HepG2 (cell line): ENCODE data around the gene DZIP1L. TPM values are rescaled to one million over a fixed set of nuclear protein-coding genes. Genes with fewer than 3 reads are reported as not detected.

Experiments used
- ATAC-seq: fragments of 200-7000 bp; cut with Tn5 transposase; 3 replicates; pipeline ENCODE4 v1.9.1; 2020; ENCODE audit warnings: mild to moderate bottlenecking, moderate library complexity
- BruUV-seq: library from RNA; stranded (reverse); fragments of 400-500 nt; replicated peaks from 2 replicates; lab custom pipeline; 2021; lab: Mats Ljungman, UMichigan
- CTCF ChIA-PET: fragments of 300-600 bp; formaldehyde crosslinking; extraction: SDS; loops from one replicate; lab custom pipeline; 2021; ENCODE audit warnings: low total read pairs, inconsistent platforms, low intra/inter-chr PET ratio; lab: Yijun Ruan, JAX
- POLR2A ChIA-PET: fragments of 350-600 bp; sonication (Branson Sonifier 250); formaldehyde crosslinking; loops from one replicate; lab custom pipeline; 2020; ENCODE audit warnings: antibody characterized with exemption, inconsistent platforms; lab: Yijun Ruan, JAX
- DNase-seq: peaks from one replicate; pipeline ENCODE4 v3.0.0-alpha.2; 2015; ENCODE audit warnings: low spot score
- FAIRE-seq: peaks from 3 replicates; lab custom pipeline; 2011; peaks lifted over from hg19 to GRCh38; lab: Jason Lieb, UNC
- H2AFZ ChIP-seq: one replicate; pipeline ENCODE4 v1.6.1; 2011; ENCODE audit warnings: low read length, inconsistent platforms
- H3K27ac ChIP-seq: fragments of 300-600 bp; 3 replicates; pipeline ENCODE4 v1.8.0; 2011; ENCODE audit warnings: mixed run types, mild to moderate bottlenecking, mixed read lengths, low read length, inconsistent platforms; ENCODE audit not compliant: insufficient read depth; ENCODE audit errors: extremely low read length
- H3K27me3 ChIP-seq, 2 experiments: fragments of 200-600 bp in 1 of 2; 2 replicates in 1 of 2; 3 replicates in 1 of 2; pipeline versions ENCODE4 v1.6.0 to v1.8.0; 2011; ENCODE audit warnings: low read length in 2 of 2, mild to moderate bottlenecking in 2 of 2, moderate library complexity in 2 of 2, inconsistent platforms in 1 of 2; ENCODE audit not compliant: insufficient read depth in 2 of 2, control insufficient read depth in 1 of 2
- H3K36me3 ChIP-seq, 2 experiments: fragments of 200-600 bp in 1 of 2; replicated peaks in 1 of 2; 2 replicates in 1 of 2; 3 replicates in 1 of 2; pipeline versions ENCODE4 v1.5.1 to v1.8.0; 2011; ENCODE audit warnings: low read length in 2 of 2, inconsistent platforms in 1 of 2; ENCODE audit not compliant: insufficient read depth in 2 of 2, control insufficient read depth in 1 of 2
- H3K4me1 ChIP-seq: 2 replicates; pipeline ENCODE4 v1.5.1; 2012; ENCODE audit warnings: low read length, inconsistent platforms; ENCODE audit not compliant: insufficient read depth
- H3K4me2 ChIP-seq: 2 replicates; pipeline ENCODE4 v1.6.0; 2011; ENCODE audit warnings: low read depth, low read length, inconsistent platforms
- H3K4me3 ChIP-seq, 3 experiments: fragments of 200-600 bp in 1 of 3; sonication (generic), shearing (Covaris generic) in 1 of 3; replicated peaks in 1 of 3; 2 replicates each; pipeline ENCODE4 v1.5.1; 2011 to 2016; ENCODE audit warnings: low read length in 3 of 3, inconsistent platforms in 2 of 3, low read depth in 2 of 3, mild to moderate bottlenecking in 2 of 3, control low read depth in 1 of 3, mixed read lengths in 1 of 3; ENCODE audit not compliant: insufficient read depth in 1 of 3
- H3K79me2 ChIP-seq: one replicate; pipeline ENCODE4 v1.6.1; 2011; ENCODE audit warnings: low read length, inconsistent platforms; ENCODE audit not compliant: insufficient read depth
- H3K9ac ChIP-seq: 2 replicates; pipeline ENCODE4 v1.6.0; 2011; ENCODE audit warnings: mild to moderate bottlenecking, low read depth, low read length, inconsistent platforms; ENCODE audit not compliant: insufficient read depth
- H3K9me3 ChIP-seq: 2 replicates; pipeline ENCODE4 v1.5.1; 2012; ENCODE audit warnings: mild to moderate bottlenecking, low read length
- H4K20me1 ChIP-seq: 2 replicates; pipeline ENCODE4 v1.6.0; 2011; ENCODE audit warnings: inconsistent platforms, mild to moderate bottlenecking, low read length, moderate library complexity; ENCODE audit not compliant: insufficient read depth
- ATF7-NPFF ChIP-seq: sonication (generic); formaldehyde crosslinking; IDR thresholded peaks from 2 replicates; pipeline ENCODE4 v1.8.1; 2023; ENCODE audit warnings: mild to moderate bottlenecking, low read depth, missing genetic modification reagents, moderate library complexity
- ATRX ChIP-seq: sonication (generic); formaldehyde crosslinking; IDR thresholded peaks from 2 replicates; pipeline ENCODE4 v1.4.0; 2020; ENCODE audit warnings: missing genetic modification reagents, borderline replicate concordance
- CCDC6 ChIP-seq: sonication (generic); formaldehyde crosslinking; IDR thresholded peaks from 2 replicates; pipeline ENCODE4 v1.8.1; 2022; ENCODE audit warnings: mild to moderate bottlenecking, missing genetic modification reagents, moderate library complexity
- HNRNPH1 ChIP-seq: fragments of 200-400 bp; formaldehyde crosslinking; optimal IDR thresholded peaks from 2 replicates; pipeline ENCODE3; 2017; ENCODE audit warnings: mild to moderate bottlenecking, low read depth, low read length
- KDM3A ChIP-seq: IDR thresholded peaks from 2 replicates; pipeline ENCODE4 v1.6.1; 2018; ENCODE audit warnings: low read depth, missing compliant biosample characterization
- MTA1 ChIP-seq: sonication (generic); formaldehyde crosslinking; IDR thresholded peaks from 2 replicates; pipeline ENCODE4 v1.4.0; 2020; ENCODE audit warnings: missing genetic modification reagents, mild to moderate bottlenecking, borderline replicate concordance
- NPAS2 ChIP-seq: sonication (generic); formaldehyde crosslinking; IDR thresholded peaks from 2 replicates; pipeline ENCODE4 v1.8.0; 2022; ENCODE audit warnings: mild to moderate bottlenecking, missing genetic modification reagents, borderline replicate concordance
- NR2F6 ChIP-seq, 2 experiments: IDR thresholded peaks; 2 replicates each; pipeline ENCODE4 v1.6.1; 2016; ENCODE audit warnings: antibody characterized with exemption in 1 of 2, mild to moderate bottlenecking in 1 of 2
- RARA ChIP-seq: IDR thresholded peaks from 2 replicates; pipeline ENCODE4 v1.6.1; 2016; ENCODE audit warnings: missing genetic modification reagents, missing compliant biosample characterization
- THAP11 ChIP-seq: IDR thresholded peaks from 2 replicates; pipeline ENCODE4 v1.6.1; 2016; ENCODE audit warnings: missing biosample characterization, missing genetic modification reagents
- YY1 ChIP-seq: IDR thresholded peaks from 2 replicates; pipeline ENCODE4 v1.6.1; 2011; ENCODE audit warnings: low read length, low read depth, moderate library complexity, mild to moderate bottlenecking; ENCODE audit not compliant: insufficient read depth, insufficient replicate concordance
- ZBTB8A ChIP-seq: sonication (generic); formaldehyde crosslinking; IDR thresholded peaks from 2 replicates; pipeline ENCODE4 v1.4.0; 2020; ENCODE audit warnings: mild to moderate bottlenecking, low read depth, missing genetic modification reagents, borderline replicate concordance
- ZNF556 ChIP-seq: sonication (generic); formaldehyde crosslinking; IDR thresholded peaks from 2 replicates; pipeline ENCODE4 v1.4.0; 2020; ENCODE audit warnings: mild to moderate bottlenecking, missing genetic modification reagents, borderline replicate concordance
- ZNF678 ChIP-seq: sonication (generic); formaldehyde crosslinking; IDR thresholded peaks from 2 replicates; pipeline ENCODE4 v1.4.0; 2020; ENCODE audit warnings: mild to moderate bottlenecking, missing genetic modification reagents
- ZNF746 ChIP-seq: sonication (generic); formaldehyde crosslinking; IDR thresholded peaks from 2 replicates; pipeline ENCODE4 v1.8.0; 2022; ENCODE audit warnings: mild to moderate bottlenecking, missing genetic modification reagents
- ZNF777 ChIP-seq: sonication (generic); formaldehyde crosslinking; IDR thresholded peaks from 2 replicates; pipeline ENCODE4 v1.4.0; 2020; ENCODE audit warnings: missing genetic modification reagents
- ZSCAN31 ChIP-seq: sonication (generic); formaldehyde crosslinking; IDR thresholded peaks from 2 replicates; pipeline ENCODE4 v1.5.0; 2020; ENCODE audit warnings: low read depth, mild to moderate bottlenecking, missing genetic modification reagents
- WGBS: methylation state at CpG from one replicate; pipeline ENCODE4 v1.1.6; 2017; ENCODE audit warnings: low lambda C conversion rate; 5-methylcytosine and 5-hydroxymethylcytosine counted together
- in situ Hi-C: cut with HindIII; loops from 2 replicates; pipeline ENCODE4 v1.10.0; 2017; ENCODE audit warnings: low pct_unique_long_range_greater_than_20kb; ENCODE audit not compliant: extremely low pct_ligation_motif_present
- intact Hi-C: fragments of 100-400 bp; cut with micrococcal nuclease; formaldehyde crosslinking; loops from one replicate; pipeline ENCODE4 v1.10.0; 2022; ENCODE audit not compliant: unreplicated experiment
- polyA plus RNA-seq, 8 experiments: library from polyadenylated mRNA; depleted of rRNA in 3 of 8; stranded (reverse) in 7 of 8; unstranded in 1 of 8; fragments of >200 nt; fragmentation: Illumina TruSeq in 4 of 8; extraction: Trizol in 4 of 8; gene quantifications; 2 replicates each; pipeline versions ENCODE4 v1.2.1 to v1.2.3, GENCODE V29; 2011 to 2016; ENCODE audit warnings: low read depth in 4 of 8, missing spikeins in 1 of 8, mixed read lengths in 1 of 8; ENCODE audit not compliant: insufficient read depth in 1 of 8
- total RNA-seq, 5 experiments: library from RNA; depleted of rRNA; stranded (reverse); fragments of >200 nt; fragmentation: Illumina TruSeq; extraction: Trizol; gene quantifications; 2 replicates each; pipeline ENCODE4 v1.2.3, GENCODE V29; 2016; ENCODE audit warnings: low read depth in 1 of 5
- TF ChIP-seq, protein P1 (sequence below): sonication (generic); formaldehyde crosslinking; IDR thresholded peaks from 2 replicates; pipeline ENCODE4 v1.9.0; 2021; ENCODE audit warnings: missing genetic modification reagents, borderline replicate concordance
- TF ChIP-seq, protein P2 (sequence below): sonication (generic); formaldehyde crosslinking; IDR thresholded peaks from 2 replicates; pipeline ENCODE4 v1.4.0; 2020; ENCODE audit warnings: missing genetic modification reagents

The DZIP1L gene
- total and polyA plus RNA-seq, 2 of the 13 experiments (the other 11 are each of a cell fraction or from before 2014, with no cell fraction given): 0.90 to 1.2 TPM

DNA sequence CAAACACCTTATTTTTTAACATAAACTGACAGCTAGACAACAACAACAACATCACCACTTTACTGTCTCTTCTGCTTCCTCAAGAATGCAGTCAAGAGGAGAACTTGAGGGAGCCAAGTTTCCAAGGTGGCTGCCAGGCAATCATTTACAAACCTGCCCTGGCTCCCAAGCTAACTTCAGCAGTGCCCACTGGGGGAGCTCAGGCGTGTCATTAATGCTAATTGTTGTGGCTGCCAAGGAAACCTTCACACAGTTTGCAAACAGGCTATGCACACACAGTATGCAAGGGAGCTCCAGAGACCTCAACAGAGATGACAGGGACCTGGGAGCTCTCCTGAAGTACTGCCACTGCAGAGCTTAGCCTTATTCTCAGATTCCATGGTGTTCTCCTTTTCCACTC lies 2.1 kb downstream of the DZIP1L start (continued):
- TF ChIP-seq ATRX (CRISPR knock-in tag) (no peak), MTA1 (no peak), ZBTB8A (no peak), CCDC6 (CRISPR knock-in tag) (no peak), NR2F6 (IDR thresholded peaks at IDR 0.05) (no peak), NR2F6 (CRISPR knock-in tag; IDR thresholded peaks at IDR 0.05) (no peak), THAP11 (CRISPR knock-in tag) (no peak), ATF7-NPFF (CRISPR knock-in tag) (no peak)
- TF ChIP-seq, protein P1, sequence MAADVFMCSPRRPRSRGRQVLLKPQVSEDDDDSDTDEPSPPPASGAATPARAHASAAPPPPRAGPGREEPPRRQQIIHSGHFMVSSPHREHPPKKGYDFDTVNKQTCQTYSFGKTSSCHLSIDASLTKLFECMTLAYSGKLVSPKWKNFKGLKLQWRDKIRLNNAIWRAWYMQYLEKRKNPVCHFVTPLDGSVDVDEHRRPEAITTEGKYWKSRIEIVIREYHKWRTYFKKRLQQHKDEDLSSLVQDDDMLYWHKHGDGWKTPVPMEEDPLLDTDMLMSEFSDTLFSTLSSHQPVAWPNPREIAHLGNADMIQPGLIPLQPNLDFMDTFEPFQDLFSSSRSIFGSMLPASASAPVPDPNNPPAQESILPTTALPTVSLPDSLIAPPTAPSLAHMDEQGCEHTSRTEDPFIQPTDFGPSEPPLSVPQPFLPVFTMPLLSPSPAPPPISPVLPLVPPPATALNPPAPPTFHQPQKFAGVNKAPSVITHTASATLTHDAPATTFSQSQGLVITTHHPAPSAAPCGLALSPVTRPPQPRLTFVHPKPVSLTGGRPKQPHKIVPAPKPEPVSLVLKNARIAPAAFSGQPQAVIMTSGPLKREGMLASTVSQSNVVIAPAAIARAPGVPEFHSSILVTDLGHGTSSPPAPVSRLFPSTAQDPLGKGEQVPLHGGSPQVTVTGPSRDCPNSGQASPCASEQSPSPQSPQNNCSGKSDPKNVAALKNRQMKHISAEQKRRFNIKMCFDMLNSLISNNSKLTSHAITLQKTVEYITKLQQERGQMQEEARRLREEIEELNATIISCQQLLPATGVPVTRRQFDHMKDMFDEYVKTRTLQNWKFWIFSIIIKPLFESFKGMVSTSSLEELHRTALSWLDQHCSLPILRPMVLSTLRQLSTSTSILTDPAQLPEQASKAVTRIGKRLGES (CRISPR knock-in tag): no peak
- TF ChIP-seq, all 625 proteins: peak for 0

DNA sequence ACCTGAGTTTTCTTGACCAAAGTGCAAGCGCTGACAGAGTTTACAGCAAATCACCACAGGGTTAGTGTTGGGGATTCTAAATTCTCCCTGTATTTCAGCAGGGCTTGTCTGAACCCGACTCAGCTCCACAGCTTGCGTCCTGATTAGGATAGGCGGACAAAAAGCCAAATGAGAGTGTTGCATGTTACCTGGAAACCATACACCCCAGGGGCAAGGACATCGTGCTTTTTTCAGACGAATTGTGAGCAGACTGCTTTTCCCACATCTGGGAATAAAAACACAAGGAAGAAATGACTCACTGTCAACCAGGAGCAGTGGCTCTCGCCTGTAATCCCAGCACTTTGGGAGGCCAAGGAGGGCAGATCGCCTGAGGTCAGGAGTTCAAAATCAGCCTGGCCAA lies 3.0 kb downstream of the DZIP1L start:
- H3K79me2 ChIP-seq: no peaks in the 10 kb centered on the region
- WGBS: 90% methylated on average over 8 of the region's 8 CpGs
- no peaks in the 10 kb centered on the region; a peak in 1 of 5 replicates for H3K36me3 ChIP-seq
- no peak overlapping the region for H3K4me3 ChIP-seq
- no peak overlapping the region for H2AFZ ChIP-seq
- intact Hi-C loops (no loop called here), in situ Hi-C loops (no loop called here)
- ChIA-PET POLR2A (no interaction called here), CTCF (no interaction called here)
- H3K27ac ChIP-seq: no peak overlapping the region
- no peaks in the 10 kb centered on the region; a peak in 3 of 5 replicates for H3K27me3 ChIP-seq
- H3K4me1 ChIP-seq: peaks cover 9% of the 10 kb centered on the region
- no peak for FAIRE-seq
- no TSS peak for BruUV-seq
- no peaks in the 10 kb centered on the region for H4K20me1 ChIP-seq
- DNase-seq: no peak
- no peak for TF ChIP-seq ZSCAN31
- TF ChIP-seq HNRNPH1: no peak
- TF ChIP-seq ZNF678 (CRISPR knock-in tag): no peak
- TF ChIP-seq KDM3A (CRISPR knock-in tag): no peak
- TF ChIP-seq RARA (CRISPR knock-in tag): no peak
- TF ChIP-seq, protein P2, sequence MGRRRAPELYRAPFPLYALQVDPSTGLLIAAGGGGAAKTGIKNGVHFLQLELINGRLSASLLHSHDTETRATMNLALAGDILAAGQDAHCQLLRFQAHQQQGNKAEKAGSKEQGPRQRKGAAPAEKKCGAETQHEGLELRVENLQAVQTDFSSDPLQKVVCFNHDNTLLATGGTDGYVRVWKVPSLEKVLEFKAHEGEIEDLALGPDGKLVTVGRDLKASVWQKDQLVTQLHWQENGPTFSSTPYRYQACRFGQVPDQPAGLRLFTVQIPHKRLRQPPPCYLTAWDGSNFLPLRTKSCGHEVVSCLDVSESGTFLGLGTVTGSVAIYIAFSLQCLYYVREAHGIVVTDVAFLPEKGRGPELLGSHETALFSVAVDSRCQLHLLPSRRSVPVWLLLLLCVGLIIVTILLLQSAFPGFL (CRISPR knock-in tag): no peak
- TF ChIP-seq ZNF746 (CRISPR knock-in tag): no peak
- TF ChIP-seq ZNF777 (CRISPR knock-in tag): no peak
- TF ChIP-seq ZNF556 (CRISPR knock-in tag): no peak
- TF ChIP-seq YY1: no peak
- no peak for TF ChIP-seq NPAS2 (CRISPR knock-in tag)
- no peaks in the 10 kb centered on the region for H3K9me3 ChIP-seq
- no peak overlapping the region for H3K4me2 ChIP-seq
- no peak for ATAC-seq
- no peak overlapping the region for H3K9ac ChIP-seq
